IPS-20b (cell line): Measurements from ENCODE around the gene CYTIP.
"Not testable (repeated sequence)": the region's sequence is repeated elsewhere in the genome, so short reads cannot be mapped to it uniquely, and the experiment has no call there.

Source experiments
- H3K27ac ChIP-seq: one replicate; pipeline ENCODE4 v1.5.1; 2013; ENCODE audit warnings: low read length
- H3K27me3 ChIP-seq: 2 replicates; pipeline ENCODE4 v1.6.1; 2013; ENCODE audit warnings: mild to moderate bottlenecking, low read length, inconsistent platforms; ENCODE audit not compliant: insufficient read depth
- H3K36me3 ChIP-seq: 2 replicates; pipeline ENCODE4 v1.6.1; 2013; ENCODE audit warnings: low read depth, mild to moderate bottlenecking, inconsistent platforms, low read length, moderate library complexity; ENCODE audit not compliant: insufficient read depth
- H3K4me1 ChIP-seq: 2 replicates; pipeline ENCODE4 v1.6.1; 2013; ENCODE audit warnings: mild to moderate bottlenecking, control low read depth, inconsistent platforms, low read length, moderate library complexity; ENCODE audit not compliant: insufficient read depth
- H3K4me3 ChIP-seq: 2 replicates; pipeline ENCODE4 v1.5.1; 2013; ENCODE audit warnings: mild to moderate bottlenecking, low read length, inconsistent platforms
- H3K9ac ChIP-seq: 2 replicates; pipeline ENCODE4 v1.6.1; 2013; ENCODE audit warnings: low read depth, mild to moderate bottlenecking, inconsistent platforms, low read length, moderate library complexity
- H3K9me3 ChIP-seq: 2 replicates; pipeline ENCODE4 v1.6.1; 2013; ENCODE audit warnings: mild to moderate bottlenecking, low read depth, low read length, inconsistent platforms; ENCODE audit not compliant: insufficient read depth

Gene CYTIP

DNA sequence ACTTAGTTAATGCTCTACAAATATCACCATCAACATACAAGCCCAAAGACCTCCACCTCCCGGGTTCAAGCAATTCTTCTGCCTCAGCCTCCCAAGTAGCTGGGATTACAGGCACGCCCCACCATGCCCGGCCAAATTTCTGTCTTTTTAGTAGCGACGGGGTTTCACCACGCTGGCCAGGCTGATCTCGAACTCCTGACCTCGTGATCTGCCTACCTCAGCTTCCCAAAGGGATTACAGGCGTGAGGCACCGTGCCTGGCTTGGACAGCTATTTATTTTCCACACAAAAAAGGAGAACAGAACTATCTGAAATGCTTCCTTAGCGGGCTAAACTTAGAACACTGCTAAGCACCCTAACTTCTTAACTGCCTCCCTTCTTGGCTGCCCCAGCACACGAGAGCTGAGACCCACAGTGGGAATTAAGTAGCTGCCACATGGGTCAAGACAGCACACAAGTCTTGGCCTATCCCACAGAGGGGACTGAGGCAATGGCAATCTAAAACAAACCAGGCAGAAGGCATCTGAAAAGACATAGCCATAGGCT lies 24.8 kb downstream of the CYTIP start:
- Histone ChIP-seq H3K9me3 (no peaks in the 10 kb centered on the region), H3K36me3 (no peaks in the 10 kb centered on the region), H3K27me3 (no peaks in the 10 kb centered on the region), H3K9ac (no peak overlapping the region), H3K27ac (no peak overlapping the region), H3K4me3 (no peak overlapping the region), H3K4me1 (no peaks in the 10 kb centered on the region)

DNA sequence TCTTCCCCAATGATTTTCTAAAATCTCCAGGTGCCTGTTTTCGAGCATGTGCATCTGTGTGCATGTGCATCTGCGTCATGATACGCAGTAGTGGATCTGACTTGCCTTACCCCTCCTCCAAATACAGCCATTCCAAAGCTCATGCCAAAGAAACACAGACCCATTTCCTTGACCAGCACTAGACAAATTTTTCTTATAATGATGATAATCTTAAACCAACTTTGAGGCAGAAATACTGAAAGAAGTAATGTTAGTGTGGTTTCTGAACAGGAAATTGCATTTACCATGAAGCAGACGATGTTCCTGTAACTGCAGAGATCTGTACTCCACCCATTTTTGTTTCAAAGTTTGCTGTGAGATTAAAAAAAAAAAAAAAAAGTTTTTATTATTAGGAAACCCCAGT lies 25.6 kb downstream of the CYTIP start:
- Histone ChIP-seq H3K4me3 (no peak overlapping the region), H3K27me3 (no peaks in the 10 kb centered on the region), H3K4me1 (no peaks in the 10 kb centered on the region), H3K36me3 (no peaks in the 10 kb centered on the region), H3K9me3 (no peaks in the 10 kb centered on the region), H3K9ac (no peak overlapping the region), H3K27ac (no peak overlapping the region)

DNA sequence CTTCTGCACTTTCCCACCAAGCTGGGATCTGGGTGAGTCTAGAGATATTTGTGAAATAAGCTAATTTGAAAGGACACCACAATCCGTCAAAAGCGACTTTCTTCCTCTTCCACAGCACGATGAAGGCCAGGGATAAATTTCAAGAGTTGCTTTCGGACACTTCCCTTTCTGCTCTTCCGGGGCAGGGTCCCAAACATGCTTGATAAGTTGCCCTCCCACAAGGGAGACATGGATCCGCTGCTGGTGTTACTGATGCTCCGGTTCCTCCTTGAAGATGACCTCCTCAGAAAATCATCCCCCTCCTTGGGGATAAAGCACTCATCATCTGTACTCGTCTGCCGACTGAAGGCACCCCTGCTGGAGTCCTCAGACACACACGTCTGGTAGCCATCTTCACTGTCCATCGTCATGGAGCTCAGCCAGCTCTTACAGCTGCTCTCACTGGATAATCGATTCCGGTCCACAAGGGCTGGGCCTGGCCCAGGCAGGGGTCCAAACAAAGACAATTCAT lies 28.2 kb downstream of the CYTIP start:
- Histone ChIP-seq H3K9me3 (no peaks in the 10 kb centered on the region), H3K4me3 (no peak overlapping the region), H3K4me1 (no peaks in the 10 kb centered on the region), H3K27ac (no peak overlapping the region), H3K36me3 (no peaks in the 10 kb centered on the region), H3K27me3 (no peaks in the 10 kb centered on the region), H3K9ac (no peak overlapping the region)

DNA sequence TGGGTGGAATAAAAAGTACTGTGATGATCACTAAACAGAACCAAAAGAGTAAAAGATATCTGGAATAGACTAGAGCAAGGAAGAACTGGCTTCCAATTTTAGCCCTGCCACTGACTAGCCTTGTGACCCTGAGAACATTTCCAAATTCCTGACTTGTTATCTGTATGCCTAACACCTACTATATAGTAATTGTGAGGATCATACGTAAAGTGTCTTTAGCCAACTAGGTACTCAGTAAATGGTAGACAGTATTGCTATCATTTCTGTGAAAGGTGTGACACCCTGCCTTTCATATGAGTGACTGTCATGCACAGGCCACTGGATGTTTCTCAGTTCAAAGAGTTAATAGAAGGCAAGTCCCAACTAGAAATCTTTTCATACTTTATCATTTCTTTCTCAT lies 29.8 kb downstream of the CYTIP start:
- no peaks in the 10 kb centered on the region for H3K36me3 ChIP-seq
- no peaks in the 10 kb centered on the region for H3K9me3 ChIP-seq
- H3K4me1 ChIP-seq: no peaks in the 10 kb centered on the region
- H3K9ac ChIP-seq: no peak overlapping the region
- H3K27ac ChIP-seq: no peak overlapping the region
- H3K27me3 ChIP-seq: no peaks in the 10 kb centered on the region
- no peak overlapping the region for H3K4me3 ChIP-seq

DNA sequence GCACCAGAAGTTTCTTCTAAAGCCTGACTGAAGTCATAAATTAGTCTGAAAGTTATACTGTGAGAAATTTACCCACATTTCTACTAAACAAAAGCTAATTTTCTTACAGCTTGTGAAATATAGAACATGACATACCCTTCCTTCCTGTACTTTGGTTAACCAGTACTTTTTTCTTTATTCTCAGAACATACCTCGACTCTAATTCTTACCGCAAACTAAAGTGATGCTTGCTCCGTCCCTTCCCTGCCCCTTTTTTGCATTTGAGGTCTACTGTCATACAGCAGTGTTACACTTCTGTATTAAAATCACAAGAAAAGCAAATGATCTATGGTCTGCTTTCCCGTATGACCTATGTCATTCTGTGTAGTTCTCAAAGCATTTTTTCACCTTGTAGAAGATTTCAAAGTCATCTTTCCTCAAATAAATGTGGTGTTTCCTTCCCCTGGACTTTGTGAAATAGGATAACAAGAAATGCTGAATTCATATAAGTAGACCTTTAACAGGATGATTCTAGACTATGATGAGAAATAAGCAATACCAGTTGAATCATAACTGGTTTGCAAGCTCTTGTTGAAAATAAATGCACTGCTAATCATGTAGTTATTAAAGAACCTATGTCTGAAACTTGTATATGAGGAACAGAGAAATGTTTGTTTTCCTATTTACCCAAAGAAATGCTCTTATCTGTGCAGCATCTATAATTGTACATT lies 30.4 kb downstream of the CYTIP start:
- Histone ChIP-seq H3K27ac (no peak overlapping the region), H3K4me1 (no peaks in the 10 kb centered on the region), H3K36me3 (no peaks in the 10 kb centered on the region), H3K9me3 (no peaks in the 10 kb centered on the region), H3K27me3 (no peaks in the 10 kb centered on the region), H3K9ac (no peak overlapping the region), H3K4me3 (no peak overlapping the region)

DNA sequence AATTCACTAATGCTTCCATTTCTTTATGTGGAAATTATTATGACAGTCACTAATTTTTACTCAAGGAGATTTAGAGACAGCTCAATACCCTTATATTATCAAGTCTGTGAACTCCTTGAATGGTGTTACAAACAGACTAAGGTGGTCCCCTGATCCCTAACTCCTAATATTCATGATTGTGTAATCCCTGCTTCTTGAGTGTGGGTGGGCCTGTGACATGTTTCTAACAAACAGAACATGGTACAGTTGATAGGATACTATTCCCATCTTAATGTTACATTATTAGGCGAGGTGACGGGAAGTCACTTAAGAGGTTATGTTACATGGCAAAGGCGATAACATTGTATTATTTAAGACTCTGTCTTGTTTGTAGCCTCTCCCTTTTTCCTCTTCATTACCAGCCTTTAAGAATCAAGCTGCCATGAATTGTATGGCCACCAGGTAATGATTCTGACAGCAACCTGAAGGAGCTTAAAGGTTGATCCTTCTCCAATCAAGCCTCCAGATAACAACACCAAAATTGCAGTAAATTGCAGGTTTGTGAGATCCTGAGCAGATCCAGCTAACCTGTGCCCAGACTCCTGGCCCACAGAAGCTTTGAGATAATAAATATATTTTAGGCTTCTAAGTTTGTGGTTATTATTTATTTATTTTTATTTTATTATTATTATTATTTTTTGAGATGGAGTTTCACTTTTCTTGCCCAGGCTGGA lies 32.1 kb downstream of the CYTIP start:
- no peaks in the 10 kb centered on the region for H3K27me3 ChIP-seq
- no peaks in the 10 kb centered on the region for H3K4me1 ChIP-seq
- no peaks in the 10 kb centered on the region for H3K36me3 ChIP-seq
- H3K9ac ChIP-seq: no peak overlapping the region
- no peaks in the 10 kb centered on the region for H3K9me3 ChIP-seq
- H3K4me3 ChIP-seq: no peak overlapping the region
- H3K27ac ChIP-seq: no peak overlapping the region

DNA sequence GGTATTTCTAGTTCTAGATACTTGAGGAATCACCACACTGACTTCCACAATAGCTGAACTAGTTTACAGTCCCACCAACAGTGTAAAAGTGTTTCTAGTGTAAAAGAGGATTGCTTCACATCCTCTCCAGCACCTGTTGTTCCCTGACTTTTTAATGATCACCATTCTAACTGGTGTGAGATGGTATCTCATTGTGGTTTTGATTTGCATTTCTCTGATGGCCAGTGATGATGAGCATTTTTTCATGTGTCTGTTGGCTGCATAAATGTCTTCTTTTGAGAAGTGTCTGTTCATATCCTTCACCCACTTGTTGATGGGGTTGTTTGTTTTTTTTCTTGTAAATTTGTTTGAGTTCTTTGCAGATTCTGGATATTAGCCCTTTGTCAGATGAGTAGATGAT lies 38.5 kb downstream of the CYTIP start:
- not testable (repeated sequence) for H3K4me3 ChIP-seq, H3K36me3 ChIP-seq, H3K4me1 ChIP-seq, H3K27ac ChIP-seq, H3K27me3 ChIP-seq, H3K9me3 ChIP-seq, H3K9ac ChIP-seq

DNA sequence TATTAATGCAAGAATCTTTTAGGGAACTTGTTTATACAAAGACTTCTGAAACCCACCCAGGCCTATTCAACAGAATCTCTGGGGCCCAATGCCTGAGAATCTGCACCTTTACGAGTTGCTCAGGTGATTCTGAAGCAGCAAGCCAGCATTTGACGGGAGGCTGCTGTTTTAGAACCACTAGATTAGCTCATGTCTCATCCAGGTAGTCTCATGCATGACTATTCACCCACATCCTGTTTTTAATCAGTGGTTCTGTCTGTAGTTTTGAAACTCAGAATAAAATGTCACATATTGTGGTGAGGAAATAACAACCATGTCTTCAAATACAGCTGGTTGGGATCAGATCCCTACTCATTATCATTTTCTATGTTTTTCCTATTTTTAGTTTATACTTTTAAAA lies 39.5 kb downstream of the CYTIP start:
- Histone ChIP-seq H3K27me3 (no peaks in the 10 kb centered on the region), H3K9me3 (no peaks in the 10 kb centered on the region), H3K4me3 (no peak overlapping the region), H3K9ac (no peak overlapping the region), H3K36me3 (no peaks in the 10 kb centered on the region), H3K27ac (no peak overlapping the region), H3K4me1 (no peaks in the 10 kb centered on the region)

DNA sequence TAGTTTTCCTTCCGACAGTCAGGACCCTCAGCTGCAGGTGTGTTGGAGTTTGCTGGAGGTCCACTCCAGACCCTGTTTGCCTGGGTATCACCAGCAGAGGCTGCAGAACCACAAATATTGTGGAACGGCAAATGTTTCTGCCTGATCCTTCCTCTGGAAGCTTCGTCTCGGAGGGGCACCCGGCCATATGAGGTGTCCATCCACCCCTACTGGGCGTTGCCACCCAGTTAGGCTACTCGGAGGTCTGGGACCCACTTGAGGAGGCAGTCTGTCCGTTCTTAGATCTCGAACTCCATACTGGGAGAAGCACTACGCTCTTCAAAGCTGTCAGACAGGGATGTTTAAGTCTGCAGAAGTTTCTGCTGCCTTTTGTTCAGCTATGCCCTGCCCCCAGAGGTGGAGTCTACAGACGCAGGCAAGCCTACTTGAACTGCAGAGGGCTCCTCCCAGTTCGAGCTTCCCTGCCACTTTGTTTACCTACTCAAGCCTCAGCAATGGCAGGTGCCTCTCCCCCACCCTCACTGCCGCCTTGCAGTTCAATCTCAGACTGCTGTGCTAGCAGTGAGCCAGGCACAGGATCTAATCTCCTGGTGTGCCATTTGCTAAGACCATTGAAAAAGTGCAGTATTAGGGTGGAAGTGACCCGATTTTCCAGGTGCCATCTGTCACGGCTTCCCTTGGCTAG lies 40.9 kb downstream of the CYTIP start:
- H3K27me3 ChIP-seq, H3K36me3 ChIP-seq, H3K4me3 ChIP-seq, H3K27ac ChIP-seq, H3K4me1 ChIP-seq, H3K9me3 ChIP-seq, H3K9ac ChIP-seq: not testable (repeated sequence)

DNA sequence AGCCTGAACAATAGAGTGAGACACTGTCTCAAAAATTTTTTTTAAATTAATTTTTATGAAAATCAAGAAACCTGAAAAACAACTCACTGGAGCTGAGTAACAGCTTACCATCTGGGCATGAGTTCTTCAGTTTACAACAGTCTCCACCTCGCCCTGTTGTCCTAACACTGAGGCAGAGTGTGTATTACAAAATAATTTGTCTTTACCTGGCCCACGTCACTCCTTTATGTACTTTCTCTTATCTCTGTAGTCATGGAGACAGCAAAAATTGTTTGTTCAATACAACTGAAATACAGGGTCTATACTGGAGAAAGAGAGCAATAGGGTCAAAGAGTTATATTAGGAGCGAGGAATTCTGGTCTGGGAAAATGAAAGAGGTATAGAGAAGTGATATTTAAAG lies 48.1 kb downstream of the CYTIP start:
- no peak overlapping the region for H3K9ac ChIP-seq
- H3K27ac ChIP-seq: no peak overlapping the region
- no peak overlapping the region for H3K4me3 ChIP-seq
- H3K4me1 ChIP-seq: no peaks in the 10 kb centered on the region
- H3K36me3 ChIP-seq: no peaks in the 10 kb centered on the region
- no peaks in the 10 kb centered on the region for H3K27me3 ChIP-seq
- no peaks in the 10 kb centered on the region for H3K9me3 ChIP-seq

DNA sequence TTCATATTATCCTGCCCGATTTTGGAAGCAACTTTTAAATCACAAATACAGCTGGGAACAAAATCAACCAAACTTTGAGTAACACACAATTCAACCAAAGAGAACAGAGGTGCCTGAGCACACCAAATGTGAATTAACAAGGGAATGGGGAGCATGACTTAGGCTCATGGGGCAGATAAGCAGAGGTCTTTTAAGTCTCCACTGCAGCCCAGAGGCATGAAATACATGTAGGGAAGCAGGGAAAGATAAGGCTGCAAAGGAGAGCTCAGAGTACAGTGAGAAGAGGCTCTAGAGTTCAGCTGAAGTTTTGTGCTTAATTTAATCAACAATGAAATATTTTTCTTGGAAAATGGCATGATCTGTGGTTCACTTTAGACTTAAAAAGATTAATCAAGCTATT lies 49.0 kb downstream of the CYTIP start:
- Histone ChIP-seq H3K4me3 (no peak overlapping the region), H3K36me3 (no peaks in the 10 kb centered on the region), H3K9me3 (no peaks in the 10 kb centered on the region), H3K27me3 (no peaks in the 10 kb centered on the region), H3K9ac (no peak overlapping the region), H3K27ac (no peak overlapping the region), H3K4me1 (no peaks in the 10 kb centered on the region)
